ENCODE measurements around the gene AGMO. TPM values are rescaled to one million over a fixed set of nuclear protein-coding genes. Genes with fewer than 3 reads are reported as not detected.

The AGMO gene
- total RNA-seq, 1 experiment from 2014 or later, result 0.77 TPM

DNA sequence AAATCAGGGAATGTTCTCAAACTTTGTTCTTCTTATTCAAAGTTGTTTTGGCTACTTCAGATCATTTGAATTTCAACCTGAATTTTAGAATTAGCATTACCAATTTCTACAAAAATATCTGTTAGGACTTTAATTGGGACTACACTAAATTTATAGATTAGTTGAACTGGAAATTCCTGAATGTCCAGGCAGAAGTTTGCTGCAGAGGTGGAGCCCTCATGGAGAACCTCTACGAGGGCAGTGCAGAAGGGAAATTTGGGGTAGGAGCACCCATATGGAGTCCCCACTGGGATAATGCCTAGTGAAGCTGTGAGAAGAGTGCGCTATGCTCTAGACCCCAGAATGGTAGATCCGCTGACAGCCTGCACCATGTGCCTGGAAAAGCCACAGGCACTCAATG lies 22.8 kb upstream of the AGMO start:
- H3K9me3 Mint-ChIP-seq, result peaks cover 40% of the 10 kb centered on the region
- ATAC-seq (no peak), DNase-seq (ENCODE audit: low spot score) (no peak)
- no peak overlapping the region for H3K4me3 Mint-ChIP-seq
- ChIA-PET POLR2A (no interaction called here), CTCF (no interaction called here)
- no peaks in the 10 kb centered on the region for H3K4me1 Mint-ChIP-seq
- H3K36me3 Mint-ChIP-seq, result peaks cover 30% of the 10 kb centered on the region
- H3K27me3 Mint-ChIP-seq (ENCODE audit: low read depth), result no peaks in the 10 kb centered on the region; the same call in 1 of the 2 replicates
- TF ChIP-seq SMAD3 (CRISPR knock-in tag; IDR thresholded peaks at IDR 0.05; ENCODE audit: borderline replicate concordance) (no peak), TEAD4 (CRISPR knock-in tag; IDR thresholded peaks at IDR 0.05) (no peak), ZBTB21 (CRISPR knock-in tag; IDR thresholded peaks at IDR 0.05; ENCODE audit: borderline replicate concordance) (no peak), TEAD1 (CRISPR knock-in tag; IDR thresholded peaks at IDR 0.05) (no peak)
- no peak overlapping the region for H3K27ac Mint-ChIP-seq

DNA sequence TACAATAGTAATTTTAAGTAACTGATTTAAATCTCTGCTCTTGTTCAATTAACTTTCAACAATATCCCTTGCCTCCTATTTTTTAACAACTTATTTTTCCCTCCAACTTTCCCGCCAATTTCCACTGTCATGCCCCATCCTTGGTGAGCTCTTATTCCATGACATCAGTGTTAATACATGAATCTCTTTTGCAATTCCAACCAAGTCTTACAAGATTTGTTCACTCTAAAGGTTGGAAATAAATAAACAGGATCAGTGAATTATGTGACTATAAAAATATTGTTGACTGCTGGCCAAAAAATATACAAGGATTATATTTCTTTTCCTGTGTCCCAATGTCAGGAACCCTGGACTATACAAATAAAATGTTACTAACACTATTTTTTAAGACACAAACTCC lies 21.0 kb upstream of the AGMO start:
- ATAC-seq, result no peak
- CTCF ChIA-PET, result no interaction called here
- POLR2A ChIA-PET, result no interaction called here

DNA sequence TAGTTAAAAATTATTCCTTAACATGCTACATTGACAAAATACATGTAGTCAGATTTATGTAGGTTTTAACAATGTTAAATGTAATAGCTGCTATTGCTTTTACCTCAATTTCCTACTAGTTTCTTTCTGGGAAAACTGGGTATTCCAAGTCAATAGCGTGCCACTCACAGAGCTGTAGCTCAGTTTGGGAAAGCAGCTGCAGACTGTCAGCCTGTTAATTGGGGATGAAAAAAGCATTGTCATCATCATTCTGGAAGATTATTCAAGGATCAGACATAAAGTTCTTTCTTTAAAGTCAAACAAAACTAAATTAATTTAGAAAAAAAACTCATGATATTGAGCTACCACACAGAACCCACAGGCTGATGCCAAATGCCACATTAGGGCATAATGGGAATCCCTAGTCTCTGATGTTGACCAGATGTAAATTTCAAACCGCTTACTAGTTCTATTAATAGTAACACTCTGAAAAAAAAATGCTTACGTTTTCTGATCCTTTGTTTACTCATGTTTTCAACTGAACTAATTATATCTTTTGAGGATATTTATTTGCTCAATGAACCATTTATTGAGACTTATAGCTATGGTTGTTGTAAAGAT lies 19.6 kb upstream of the AGMO start:
- H3K4me1 Mint-ChIP-seq, result no peaks in the 10 kb centered on the region
- POLR2A ChIA-PET, result interaction anchor here (1.1 kb wide), 1 partner anchor 433 kb away, joined by 4 read pairs; no protein-coding TSS in a partner anchor
- no peak overlapping the region for H3K4me3 Mint-ChIP-seq
- DNase-seq (ENCODE audit: low spot score), result no peak
- H3K27ac Mint-ChIP-seq, result no peak overlapping the region
- H3K9me3 Mint-ChIP-seq, result peaks cover 31% of the 10 kb centered on the region
- CTCF ChIA-PET, result no interaction called here
- peaks cover 22% of the 10 kb centered on the region for H3K36me3 Mint-ChIP-seq
- no peaks in the 10 kb centered on the region; the same call in 1 of the 2 replicates for H3K27me3 Mint-ChIP-seq (ENCODE audit: low read depth)
- ATAC-seq, result no peak
- no peak for TF ChIP-seq NR3C1 (CRISPR knock-in tag; conservative IDR thresholded peaks at IDR 0.05; ENCODE audit: low read depth)
- TF ChIP-seq ZNF138 (CRISPR knock-in tag; conservative IDR thresholded peaks at IDR 0.05), result no peak
- TF ChIP-seq ERG (CRISPR knock-in tag; IDR thresholded peaks at IDR 0.05), result no peak
- no peak for TF ChIP-seq ETV6 (CRISPR knock-in tag; IDR thresholded peaks at IDR 0.05)
- TF ChIP-seq SMAD3 (CRISPR knock-in tag; IDR thresholded peaks at IDR 0.05; ENCODE audit: borderline replicate concordance), result no peak
- no peak for TF ChIP-seq GTF2I (CRISPR knock-in tag; conservative IDR thresholded peaks at IDR 0.05)
- no peak for TF ChIP-seq ZNF532 (CRISPR knock-in tag; IDR thresholded peaks at IDR 0.05; ENCODE audit: borderline replicate concordance)
- TF ChIP-seq ZNF317 (CRISPR knock-in tag; IDR thresholded peaks at IDR 0.05; ENCODE audit: borderline replicate concordance, low read depth), result no peak
- no peak for TF ChIP-seq ZNF425 (CRISPR knock-in tag; conservative IDR thresholded peaks at IDR 0.05)
- no peak for TF ChIP-seq NR1H2 (CRISPR knock-in tag; IDR thresholded peaks at IDR 0.05)
- no peak for TF ChIP-seq EMX1 (CRISPR knock-in tag; IDR thresholded peaks at IDR 0.05)
- no peak for TF ChIP-seq ZNF416 (CRISPR knock-in tag; IDR thresholded peaks at IDR 0.05)
- no peak for TF ChIP-seq ATF6 (CRISPR knock-in tag; IDR thresholded peaks at IDR 0.05)
- TF ChIP-seq, protein P1, sequence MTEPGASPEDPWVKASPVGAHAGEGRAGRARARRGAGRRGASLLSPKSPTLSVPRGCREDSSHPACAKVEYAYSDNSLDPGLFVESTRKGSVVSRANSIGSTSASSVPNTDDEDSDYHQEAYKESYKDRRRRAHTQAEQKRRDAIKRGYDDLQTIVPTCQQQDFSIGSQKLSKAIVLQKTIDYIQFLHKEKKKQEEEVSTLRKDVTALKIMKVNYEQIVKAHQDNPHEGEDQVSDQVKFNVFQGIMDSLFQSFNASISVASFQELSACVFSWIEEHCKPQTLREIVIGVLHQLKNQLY (CRISPR knock-in tag; IDR thresholded peaks at IDR 0.05), result no peak

More for the DNA sequence above, 21.0 kb upstream of the AGMO start:
- Mint-ChIP-seq H3K4me3 (no peak overlapping the region), H3K27me3 (ENCODE audit: low read depth) (no peaks in the 10 kb centered on the region; the same call in 1 of the 2 replicates), H3K9me3 (peaks cover 40% of the 10 kb centered on the region), H3K27ac (no peak overlapping the region), H3K36me3 (peaks cover 30% of the 10 kb centered on the region), H3K4me1 (no peaks in the 10 kb centered on the region)
- DNase-seq (ENCODE audit: low spot score), result no peak
- TF ChIP-seq GRHL2 (CRISPR knock-in tag; IDR thresholded peaks at IDR 0.05; ENCODE audit: insufficient replicate concordance, severe bottlenecking) (no peak), NR2C2 (CRISPR knock-in tag; IDR thresholded peaks at IDR 0.05) (no peak), ELF4 (CRISPR knock-in tag; IDR thresholded peaks at IDR 0.05; ENCODE audit: low read depth) (no peak)
- TF ChIP-seq, protein P2, sequence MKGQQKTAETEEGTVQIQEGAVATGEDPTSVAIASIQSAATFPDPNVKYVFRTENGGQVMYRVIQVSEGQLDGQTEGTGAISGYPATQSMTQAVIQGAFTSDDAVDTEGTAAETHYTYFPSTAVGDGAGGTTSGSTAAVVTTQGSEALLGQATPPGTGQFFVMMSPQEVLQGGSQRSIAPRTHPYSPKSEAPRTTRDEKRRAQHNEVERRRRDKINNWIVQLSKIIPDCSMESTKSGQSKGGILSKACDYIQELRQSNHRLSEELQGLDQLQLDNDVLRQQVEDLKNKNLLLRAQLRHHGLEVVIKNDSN (CRISPR knock-in tag; IDR thresholded peaks at IDR 0.05), result no peak
- TF ChIP-seq, protein P3, sequence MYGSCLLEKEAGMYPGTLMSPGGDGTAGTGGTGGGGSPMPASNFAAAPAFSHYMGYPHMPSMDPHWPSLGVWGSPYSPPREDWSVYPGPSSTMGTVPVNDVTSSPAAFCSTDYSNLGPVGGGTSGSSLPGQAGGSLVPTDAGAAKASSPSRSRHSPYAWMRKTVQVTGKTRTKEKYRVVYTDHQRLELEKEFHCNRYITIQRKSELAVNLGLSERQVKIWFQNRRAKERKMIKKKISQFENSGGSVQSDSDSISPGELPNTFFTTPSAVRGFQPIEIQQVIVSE (CRISPR knock-in tag; IDR thresholded peaks at IDR 0.05; ENCODE audit: borderline replicate concordance), result no peak
